Naive thymus-derived CD8-positive, alpha-beta T cell (primary cell): ENCODE measurements around the gene GAS2L3. TPM values are rescaled to one million over a fixed set of nuclear protein-coding genes. Genes with fewer than 3 reads are reported as not detected.

Source experiments
- polyA plus RNA-seq, 3 donors: library from polyadenylated mRNA; unstranded; fragments of 300-500 nt; fragmentation: Illumina TruSeq; gene quantifications; one replicate each; pipeline ENCODE4 v1.2.3, GENCODE V29; 2021
- total RNA-seq, 8 experiments: library from RNA in 2 of 8; stranded (reverse) in 2 of 8; gene quantifications; one replicate each; pipeline ENCODE4 v1.2.3 and lab custom pipeline; 2021 to 2026

The GAS2L3 gene
- total and polyA plus RNA-seq, 5 experiments from 2014 or later: not detected

Other genes with a start within 250 kb of the GAS2L3 start
- not detected for gene SLC17A8, start 216.6 kb upstream of the GAS2L3 start, total RNA-seq
- gene SLC17A8, start 216.6 kb upstream of the GAS2L3 start, polyA plus RNA-seq: not detected
- not detected for gene NR1H4, start 99.8 kb upstream of the GAS2L3 start, total RNA-seq
- gene NR1H4, start 99.8 kb upstream of the GAS2L3 start, polyA plus RNA-seq: not detected
- gene ANO4, start 221.1 kb downstream of the GAS2L3 start, total RNA-seq: not detected
- not detected for gene ANO4, start 221.1 kb downstream of the GAS2L3 start, polyA plus RNA-seq